DND-41 (cell line): ENCODE data around the gene PTPRN.

Source experiments
- CTCF ChIP-seq: IDR thresholded peaks from 2 replicates; pipeline ENCODE4 v1.5.1; 2012; ENCODE audit warnings: borderline replicate concordance, low read length, moderate library complexity, mild to moderate bottlenecking; ENCODE audit not compliant: poor library complexity, severe bottlenecking; ENCODE audit errors: extremely low read depth
- EZH2 ChIP-seq: IDR thresholded peaks from 3 replicates; pipeline ENCODE4 v1.6.1; 2012; ENCODE audit warnings: borderline replicate concordance, low read depth, mild to moderate bottlenecking, moderate library complexity, low read length, inconsistent platforms; ENCODE audit not compliant: severe bottlenecking

GRCh38 chr2:219297766-219298456 is 11.3 kb downstream of the PTPRN start:
- TF ChIP-seq CTCF (no peak), EZH2 (no peak)
